T-helper 1 cell treated with Interleukin-12 subunit alpha and Interleukin-12 subunit beta and Interleukin-4 antibody, amounts not matched to agents 30 μg/mL and 1 μg/mL, for 36 hours (primary cell): ENCODE results near the gene TMEM154.

Source experiments
- H3K27ac Mint-ChIP-seq: one replicate; pipeline ENCODE4 v1.8.0; 2021; ENCODE audit warnings: mild to moderate bottlenecking, mixed read lengths
- H3K27me3 Mint-ChIP-seq: one replicate; pipeline ENCODE4 v1.8.0; 2021; ENCODE audit warnings: low read depth, mixed read lengths
- H3K36me3 Mint-ChIP-seq: one replicate; pipeline ENCODE4 v1.8.0; 2021; ENCODE audit warnings: low read depth, mixed read lengths
- H3K4me1 Mint-ChIP-seq: one replicate; pipeline ENCODE4 v1.8.0; 2021; ENCODE audit warnings: low read depth, mixed read lengths
- H3K4me3 Mint-ChIP-seq: one replicate; pipeline ENCODE4 v1.8.0; 2021; ENCODE audit warnings: mild to moderate bottlenecking, moderate library complexity, mixed read lengths
- H3K9me3 Mint-ChIP-seq: one replicate; pipeline ENCODE4 v1.8.0; 2021; ENCODE audit warnings: mixed read lengths

TMEM154 gene

DNA sequence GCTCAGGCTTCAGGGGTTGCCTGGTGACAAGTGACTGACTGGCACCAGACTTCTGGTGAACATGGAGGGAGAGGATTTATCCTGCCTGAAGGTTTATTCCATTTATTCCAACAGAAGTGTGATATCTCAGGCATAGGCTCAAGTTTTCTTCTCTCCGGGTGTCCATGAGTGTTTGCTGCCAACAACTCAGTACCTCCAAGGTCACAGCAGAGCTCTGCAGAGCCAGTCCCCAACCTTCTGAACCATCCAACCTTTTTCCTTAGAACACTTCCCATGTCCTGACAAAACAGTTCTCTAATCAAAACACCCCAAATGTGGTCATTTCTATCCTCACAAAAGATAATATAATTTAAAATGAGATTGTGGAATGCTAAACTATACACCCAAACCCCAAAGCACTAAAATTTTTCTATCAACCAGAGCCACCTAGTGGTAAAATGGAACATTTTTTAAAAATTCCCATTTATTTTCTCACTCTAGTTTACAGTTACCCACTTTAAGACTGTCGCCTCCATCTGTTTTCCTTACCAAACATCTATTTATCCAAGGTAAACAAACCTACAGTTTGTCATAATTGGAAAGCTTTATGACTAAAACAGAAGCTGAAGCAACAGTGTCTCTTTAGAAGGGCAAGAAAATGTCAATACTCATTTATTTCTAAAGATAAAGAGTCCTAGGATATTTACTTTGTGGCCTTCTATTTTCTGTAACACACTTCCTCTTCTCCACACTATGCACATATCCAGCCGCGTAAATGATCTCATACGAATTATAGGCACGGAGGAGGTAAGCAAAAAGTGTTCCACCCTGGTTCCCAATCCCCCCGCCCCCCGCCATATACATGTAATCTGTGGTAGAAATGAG lies 39.5 kb downstream of the TMEM154 start:
- Mint-ChIP-seq H3K27me3 (no peaks in the 10 kb centered on the region), H3K9me3 (no peaks in the 10 kb centered on the region), H3K4me1 (peaks cover 23% of the 10 kb centered on the region), H3K4me3 (no peak overlapping the region), H3K36me3 (peaks cover 38% of the 10 kb centered on the region), H3K27ac (no peak overlapping the region)

DNA sequence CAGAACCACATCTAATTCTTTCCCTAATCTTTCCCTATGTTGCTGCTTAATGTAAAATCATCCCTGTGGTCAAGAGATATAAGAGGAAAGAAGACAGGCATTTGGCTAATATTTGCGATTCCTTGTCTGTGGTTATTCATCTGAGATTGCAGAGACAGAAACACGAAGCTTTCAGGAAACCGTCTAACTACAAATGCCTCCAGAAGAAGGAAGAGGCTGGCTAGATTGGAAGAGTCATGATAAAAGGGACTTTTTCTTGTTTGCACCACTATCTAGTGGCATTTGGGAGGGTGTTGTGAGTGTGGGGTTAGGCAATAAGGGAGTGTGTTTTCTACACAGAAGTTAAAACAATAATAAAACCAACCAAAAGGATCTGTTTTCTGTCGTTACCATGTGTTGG lies 43.9 kb downstream of the TMEM154 start:
- Mint-ChIP-seq H3K9me3 (no peaks in the 10 kb centered on the region), H3K36me3 (peaks cover 34% of the 10 kb centered on the region), H3K4me3 (no peak overlapping the region), H3K27me3 (no peaks in the 10 kb centered on the region), H3K27ac (no peak overlapping the region), H3K4me1 (peaks cover 2% of the 10 kb centered on the region)

DNA sequence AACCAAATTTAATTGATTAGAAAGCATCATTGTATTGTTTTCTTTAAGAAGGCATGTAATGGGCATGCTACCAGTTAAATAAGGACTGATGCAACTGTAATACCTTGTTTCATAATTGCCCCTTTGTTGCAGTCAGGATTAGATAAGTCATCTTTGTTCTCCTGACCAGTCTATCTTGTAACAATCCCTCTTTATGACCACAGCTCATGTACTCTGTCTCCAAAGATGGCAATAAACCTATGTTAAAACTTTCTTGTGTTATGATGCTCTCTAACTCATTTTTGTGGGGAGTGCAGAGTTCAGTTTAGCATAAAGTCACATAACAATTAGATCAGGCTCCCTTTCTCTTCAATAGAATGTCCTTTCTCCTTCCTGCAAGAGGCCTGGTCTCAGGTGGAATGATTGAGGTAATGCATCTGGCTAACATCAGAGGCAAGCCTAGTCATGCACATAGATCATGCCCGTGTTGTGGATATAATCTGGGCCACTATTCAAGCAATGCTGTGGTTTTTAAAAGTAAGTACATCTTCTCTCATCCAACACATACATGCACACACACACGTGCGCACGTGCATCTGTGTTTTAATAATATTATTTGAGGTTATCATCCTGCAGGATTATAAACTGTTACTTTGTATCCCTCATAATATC lies 45.6 kb downstream of the TMEM154 start:
- Mint-ChIP-seq H3K27me3 (no peaks in the 10 kb centered on the region), H3K4me3 (no peak overlapping the region), H3K27ac (no peak overlapping the region), H3K9me3 (no peaks in the 10 kb centered on the region), H3K4me1 (peaks cover 2% of the 10 kb centered on the region), H3K36me3 (peaks cover 33% of the 10 kb centered on the region)

DNA sequence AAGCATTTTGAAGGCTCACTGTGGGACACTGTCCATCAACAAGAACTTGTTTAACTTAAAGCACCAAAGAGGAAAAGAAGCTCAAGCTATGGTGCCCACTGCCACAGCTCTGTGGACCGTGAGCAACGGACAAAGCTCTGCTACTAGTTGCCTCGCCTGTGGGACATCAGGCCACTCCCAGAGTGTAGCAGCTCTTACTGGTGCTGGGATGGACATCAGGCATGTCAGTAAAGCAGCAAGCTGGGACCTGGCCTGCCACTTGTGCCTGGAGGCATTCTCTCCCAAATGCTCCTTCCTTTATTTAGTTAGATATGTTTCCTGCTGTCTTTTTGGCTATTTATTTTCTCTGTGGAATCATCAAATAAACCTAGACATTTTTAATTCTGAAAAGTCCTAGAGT lies 46.7 kb downstream of the TMEM154 start:
- Mint-ChIP-seq H3K36me3 (peaks cover 36% of the 10 kb centered on the region), H3K4me1 (peaks cover 2% of the 10 kb centered on the region), H3K27me3 (no peaks in the 10 kb centered on the region), H3K4me3 (no peak overlapping the region), H3K27ac (no peak overlapping the region), H3K9me3 (no peaks in the 10 kb centered on the region)

DNA sequence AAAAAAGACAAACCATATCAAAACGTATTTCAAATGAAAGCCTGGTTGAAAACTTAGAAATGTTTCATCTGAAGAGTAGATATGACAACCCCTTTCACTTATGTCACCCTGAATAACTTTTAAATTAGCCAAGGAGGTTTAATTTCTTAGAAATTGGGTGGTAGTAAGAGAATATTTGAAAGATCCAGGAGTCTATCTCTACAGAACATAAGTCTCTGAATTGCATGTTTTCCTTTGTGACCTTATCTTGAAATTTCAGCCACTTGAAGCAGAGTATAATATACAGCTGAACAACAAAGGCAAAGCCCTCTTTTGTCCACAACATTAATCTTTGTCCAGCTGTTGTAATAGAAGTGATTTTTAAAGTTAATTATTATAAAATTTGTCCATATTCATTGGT lies 49.5 kb downstream of the TMEM154 start:
- Mint-ChIP-seq H3K27me3 (no peaks in the 10 kb centered on the region), H3K4me1 (peaks cover 3% of the 10 kb centered on the region), H3K9me3 (no peaks in the 10 kb centered on the region), H3K36me3 (peaks cover 32% of the 10 kb centered on the region), H3K27ac (no peak overlapping the region), H3K4me3 (no peak overlapping the region)

DNA sequence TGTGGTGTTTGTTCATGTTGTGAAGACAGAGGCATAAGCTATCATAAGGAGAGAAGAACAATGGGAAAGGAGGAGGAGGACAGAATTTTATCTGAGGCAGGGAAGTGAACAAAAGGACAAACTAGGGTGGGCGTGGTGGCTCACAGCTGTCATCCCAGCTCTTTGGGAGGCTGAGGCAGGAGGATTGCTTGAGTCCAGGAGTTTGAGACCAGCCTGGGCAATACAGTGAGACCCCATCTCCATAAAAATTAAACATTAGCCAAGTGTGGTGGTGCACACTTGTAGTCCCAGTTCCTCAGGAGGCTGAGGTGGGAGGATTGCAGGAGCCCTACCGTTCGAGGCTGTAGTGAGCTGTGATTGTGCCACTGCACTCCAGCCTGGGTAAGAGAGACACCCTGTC lies 49.9 kb downstream of the TMEM154 start:
- peaks cover 34% of the 10 kb centered on the region for H3K36me3 Mint-ChIP-seq
- no peaks in the 10 kb centered on the region for H3K27me3 Mint-ChIP-seq
- no peak overlapping the region for H3K4me3 Mint-ChIP-seq
- H3K4me1 Mint-ChIP-seq, result peaks cover 5% of the 10 kb centered on the region
- H3K27ac Mint-ChIP-seq, result no peak overlapping the region
- H3K9me3 Mint-ChIP-seq, result no peaks in the 10 kb centered on the region

DNA sequence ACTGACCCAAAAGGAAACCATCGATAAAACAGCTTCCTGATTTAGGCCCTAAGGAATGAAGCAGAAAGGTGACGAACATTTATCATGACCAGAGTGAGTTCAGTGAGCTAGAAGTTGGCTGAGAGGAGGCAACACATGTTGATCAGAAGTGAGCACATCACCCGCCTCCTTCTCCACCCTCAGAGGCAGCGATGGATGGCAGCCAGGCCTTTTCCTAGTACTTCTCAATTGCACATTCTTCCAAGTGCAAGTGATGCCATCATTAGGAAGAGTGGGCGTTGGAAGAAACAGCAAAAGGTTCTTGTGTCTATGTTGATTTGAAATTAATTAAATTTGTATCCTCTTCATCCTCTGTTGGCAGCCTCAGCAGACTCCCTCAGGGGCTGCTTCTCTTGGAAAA lies 51.7 kb downstream of the TMEM154 start:
- Mint-ChIP-seq H3K36me3 (peaks cover 29% of the 10 kb centered on the region), H3K9me3 (no peaks in the 10 kb centered on the region)

DNA sequence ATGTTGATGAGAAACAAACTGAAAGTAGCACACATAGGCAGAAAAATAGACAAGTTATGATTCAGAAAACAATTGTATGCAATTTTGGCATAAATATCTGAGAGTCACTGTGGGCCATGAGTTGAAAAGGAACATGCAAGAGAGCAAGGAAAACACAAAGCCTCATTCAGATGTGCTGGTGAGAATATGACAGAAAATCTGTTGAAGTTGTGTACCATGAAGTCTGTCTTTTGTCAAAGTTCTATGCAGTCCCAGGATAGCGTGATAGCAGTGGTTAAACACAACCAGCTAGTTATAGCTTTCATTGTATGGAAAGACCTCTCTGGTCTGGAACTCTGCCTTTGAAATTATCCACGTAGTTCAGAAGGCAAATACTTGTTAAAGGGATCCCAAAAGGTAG lies 53.0 kb downstream of the TMEM154 start:
- Mint-ChIP-seq H3K27ac (no peak overlapping the region), H3K9me3 (no peaks in the 10 kb centered on the region), H3K36me3 (peaks cover 23% of the 10 kb centered on the region), H3K4me3 (no peak overlapping the region), H3K4me1 (peaks cover 5% of the 10 kb centered on the region), H3K27me3 (no peaks in the 10 kb centered on the region)

More for the DNA sequence above, 51.7 kb downstream of the TMEM154 start:
- Mint-ChIP-seq H3K4me3 (no peak overlapping the region), H3K27me3 (no peaks in the 10 kb centered on the region), H3K27ac (no peak overlapping the region), H3K4me1 (peaks cover 5% of the 10 kb centered on the region)

DNA sequence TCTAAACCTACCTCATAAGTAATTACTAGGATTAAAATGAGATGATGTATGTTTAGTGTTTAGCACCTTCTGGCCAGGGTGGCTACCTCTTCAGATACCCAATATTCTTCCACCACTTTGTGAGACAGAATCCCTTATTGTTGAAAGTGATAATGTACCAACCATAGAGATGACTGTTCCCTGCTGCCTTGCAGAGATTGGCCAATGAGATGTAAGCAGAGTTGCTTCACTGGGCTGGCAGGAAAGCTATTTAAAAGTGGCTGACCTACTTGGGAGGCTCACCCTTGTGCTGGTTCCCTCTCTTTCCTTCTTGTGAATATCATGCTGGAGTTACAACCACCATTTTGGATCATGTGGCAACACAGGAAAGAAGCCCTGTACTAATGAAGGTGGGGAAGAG lies 58.9 kb downstream of the TMEM154 start:
- no peak overlapping the region for H3K4me3 Mint-ChIP-seq
- H3K27me3 Mint-ChIP-seq, result no peaks in the 10 kb centered on the region
- no peaks in the 10 kb centered on the region for H3K9me3 Mint-ChIP-seq
- H3K27ac Mint-ChIP-seq, result no peak overlapping the region
- H3K36me3 Mint-ChIP-seq, result peaks cover 2% of the 10 kb centered on the region
- peaks cover 2% of the 10 kb centered on the region for H3K4me1 Mint-ChIP-seq

DNA sequence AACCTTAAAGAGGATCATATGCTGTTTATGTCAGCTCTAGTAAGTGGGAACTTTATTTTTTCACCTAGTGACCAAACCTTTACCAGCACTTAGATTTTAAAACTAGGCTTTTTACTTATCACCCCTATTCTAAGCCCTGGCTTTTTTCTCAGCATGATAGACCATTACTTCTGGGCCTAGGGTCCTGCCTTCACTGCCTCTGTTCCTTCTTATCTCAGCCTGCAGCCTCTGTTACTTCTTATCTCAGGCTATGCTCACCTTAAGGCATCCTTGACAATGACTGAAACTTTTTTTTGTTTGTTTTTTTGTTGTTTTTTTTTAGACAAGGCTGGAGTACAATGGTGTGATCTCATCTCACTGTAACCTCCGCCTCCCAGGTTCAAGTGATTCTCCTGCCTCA lies 59.6 kb downstream of the TMEM154 start:
- H3K4me3 Mint-ChIP-seq, result no peak overlapping the region
- peaks cover 2% of the 10 kb centered on the region for H3K36me3 Mint-ChIP-seq
- no peaks in the 10 kb centered on the region for H3K9me3 Mint-ChIP-seq
- peaks cover 2% of the 10 kb centered on the region for H3K27me3 Mint-ChIP-seq
- peaks cover 2% of the 10 kb centered on the region for H3K4me1 Mint-ChIP-seq
- no peak overlapping the region for H3K27ac Mint-ChIP-seq

DNA sequence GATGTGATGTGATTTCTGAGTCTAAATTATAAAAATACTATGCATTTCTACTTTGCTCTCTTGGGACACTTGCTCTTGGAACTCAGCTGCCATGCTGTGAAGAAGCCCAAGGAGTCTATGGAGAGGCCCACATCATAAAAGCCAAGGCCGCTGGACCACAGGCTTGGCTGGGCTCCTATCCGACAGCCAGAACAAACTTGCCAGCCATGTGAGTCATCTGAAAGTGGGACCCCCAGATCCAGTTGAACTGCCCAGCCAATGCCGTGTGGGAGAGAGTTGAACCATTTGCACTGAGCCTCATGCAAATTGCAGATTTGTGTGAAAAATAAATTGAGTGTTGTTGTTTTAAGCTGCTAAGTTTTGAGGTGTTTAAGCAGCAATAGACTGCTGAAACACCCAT lies 60.2 kb downstream of the TMEM154 start:
- Mint-ChIP-seq H3K9me3 (no peaks in the 10 kb centered on the region), H3K4me3 (no peak overlapping the region), H3K36me3 (no peaks in the 10 kb centered on the region), H3K27me3 (peaks cover 4% of the 10 kb centered on the region), H3K27ac (no peak overlapping the region), H3K4me1 (no peaks in the 10 kb centered on the region)

DNA sequence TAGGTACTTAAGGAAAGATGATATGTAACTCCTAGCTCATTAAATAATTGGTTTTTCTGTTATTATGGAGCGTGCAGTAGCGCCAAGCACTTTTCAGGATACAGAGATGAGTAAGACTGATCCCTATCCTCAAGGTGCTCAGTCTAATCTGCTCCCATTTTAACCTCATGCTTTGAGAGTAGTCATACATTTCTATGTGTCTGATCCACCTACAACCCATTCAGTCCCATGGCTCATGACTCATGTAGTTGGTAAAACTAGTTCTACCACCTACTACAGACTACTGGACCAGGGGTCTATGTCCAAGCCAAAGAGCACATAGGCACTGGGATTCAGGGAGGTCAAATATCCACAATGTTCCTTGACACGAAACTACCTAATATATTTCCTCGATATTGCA lies 60.8 kb downstream of the TMEM154 start:
- Mint-ChIP-seq H3K4me3 (no peak overlapping the region), H3K36me3 (no peaks in the 10 kb centered on the region), H3K27me3 (peaks cover 9% of the 10 kb centered on the region), H3K4me1 (no peaks in the 10 kb centered on the region), H3K9me3 (no peaks in the 10 kb centered on the region), H3K27ac (no peak overlapping the region)

DNA sequence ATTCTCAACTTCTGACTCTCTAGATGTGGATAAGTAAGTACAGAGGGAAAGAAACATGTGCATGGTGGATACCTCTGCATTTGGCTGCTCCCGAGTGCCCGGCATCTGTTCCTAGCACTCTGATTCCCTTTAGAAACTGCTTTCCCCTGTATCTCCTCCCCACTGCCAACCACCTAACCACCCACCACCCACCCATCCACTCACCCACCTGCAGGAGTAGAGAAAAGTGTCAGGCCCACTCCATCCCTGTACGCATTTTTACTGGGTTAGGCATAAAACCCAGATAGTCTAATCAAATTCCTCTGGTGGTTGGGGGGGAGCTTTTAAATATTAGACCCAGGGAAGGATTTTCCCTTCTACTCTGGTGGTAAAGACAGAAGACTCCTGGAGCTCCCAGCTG lies 63.0 kb downstream of the TMEM154 start:
- H3K27me3 Mint-ChIP-seq, result peaks cover 12% of the 10 kb centered on the region
- no peaks in the 10 kb centered on the region for H3K36me3 Mint-ChIP-seq
- no peak overlapping the region for H3K4me3 Mint-ChIP-seq
- no peaks in the 10 kb centered on the region for H3K4me1 Mint-ChIP-seq
- H3K27ac Mint-ChIP-seq, result no peak overlapping the region
- H3K9me3 Mint-ChIP-seq, result no peaks in the 10 kb centered on the region

DNA sequence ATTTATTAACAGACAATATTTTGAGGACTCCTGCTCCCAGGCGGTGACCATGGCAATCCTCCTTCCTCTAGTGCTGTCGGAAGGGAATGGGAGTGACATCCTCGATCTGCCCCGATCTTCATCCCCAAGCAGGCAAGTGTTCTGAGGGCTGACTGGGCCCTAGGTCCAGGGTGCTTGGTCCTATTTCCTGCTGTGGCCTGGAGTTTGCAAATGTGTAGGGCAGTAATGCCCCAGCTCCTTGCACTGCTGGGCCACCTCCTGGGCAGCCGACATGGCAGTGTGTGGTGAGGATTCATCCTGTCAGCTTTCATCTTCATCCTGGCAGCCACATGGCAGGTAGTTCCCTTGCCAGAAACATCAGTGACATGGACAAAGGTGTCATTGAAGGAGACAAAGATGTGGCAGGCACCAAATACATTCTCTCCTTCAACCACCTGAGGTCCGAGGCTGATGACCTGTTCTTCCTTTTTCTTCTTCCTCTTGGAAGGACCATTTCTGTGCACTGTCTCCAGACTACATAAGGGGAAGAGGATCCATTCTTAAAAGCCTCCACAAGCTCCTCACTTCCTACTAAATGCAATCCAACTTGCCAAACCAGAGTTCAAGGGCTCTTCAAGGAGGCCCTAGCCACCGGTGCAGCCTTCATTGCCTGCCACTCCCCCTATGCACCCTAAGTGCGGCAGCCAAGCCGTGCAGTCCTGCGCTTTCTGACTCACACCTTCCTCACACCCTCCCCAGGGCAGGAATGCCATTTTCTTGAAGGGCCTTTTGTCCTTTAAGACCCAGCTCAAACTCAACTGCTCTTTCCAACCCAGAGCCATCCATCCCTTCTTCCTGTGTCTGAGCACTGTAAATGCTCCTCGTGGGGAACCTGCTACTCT lies 65.7 kb downstream of the TMEM154 start:
- Mint-ChIP-seq H3K9me3 (no peaks in the 10 kb centered on the region), H3K27ac (no peak overlapping the region), H3K4me1 (no peaks in the 10 kb centered on the region), H3K36me3 (no peaks in the 10 kb centered on the region), H3K27me3 (peaks cover 19% of the 10 kb centered on the region), H3K4me3 (no peak overlapping the region)
